NCI-H510A (cell line): ENCODE measurements around the gene TMTC2.

Experiments
- DNase-seq: peaks from one replicate; lab custom pipeline; 2025; lab: John Stamatoyannopoulos, UW

TMTC2 gene

GRCh38 chr12:82883394-82884355 lies 197.0 kb downstream of the TMTC2 start:
- no peak for DNase-seq

GRCh38 chr12:82886671-82887340 lies 200.1 kb downstream of the TMTC2 start:
- DNase-seq, result no peak

- DNase-seq, result no peak
Observed at GRCh38 chr12:82893896-82894295, 207.2 kb downstream of the TMTC2 start.

DNA sequence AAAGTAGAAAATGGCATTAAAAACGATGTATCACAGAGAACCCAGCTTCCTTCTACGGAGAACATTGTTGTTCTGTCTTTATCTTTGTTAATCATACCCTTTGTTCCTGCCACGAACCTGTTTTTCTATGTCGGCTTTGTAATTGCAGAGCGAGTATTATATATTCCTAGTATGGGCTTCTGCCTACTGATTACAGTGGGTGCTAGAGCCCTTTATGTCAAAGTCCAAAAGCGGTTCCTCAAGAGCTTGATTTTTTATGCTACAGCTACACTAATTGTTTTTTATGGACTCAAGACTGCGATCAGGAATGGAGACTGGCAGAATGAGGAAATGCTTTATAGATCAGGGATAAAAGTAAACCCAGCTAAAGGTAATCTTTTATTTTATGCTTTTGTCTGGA lies 209.6 kb downstream of the TMTC2 start:
- DNase-seq, result no peak

GRCh38 chr12:82896979-82897378 lies 210.3 kb downstream of the TMTC2 start:
- DNase-seq, result no peak

DNA sequence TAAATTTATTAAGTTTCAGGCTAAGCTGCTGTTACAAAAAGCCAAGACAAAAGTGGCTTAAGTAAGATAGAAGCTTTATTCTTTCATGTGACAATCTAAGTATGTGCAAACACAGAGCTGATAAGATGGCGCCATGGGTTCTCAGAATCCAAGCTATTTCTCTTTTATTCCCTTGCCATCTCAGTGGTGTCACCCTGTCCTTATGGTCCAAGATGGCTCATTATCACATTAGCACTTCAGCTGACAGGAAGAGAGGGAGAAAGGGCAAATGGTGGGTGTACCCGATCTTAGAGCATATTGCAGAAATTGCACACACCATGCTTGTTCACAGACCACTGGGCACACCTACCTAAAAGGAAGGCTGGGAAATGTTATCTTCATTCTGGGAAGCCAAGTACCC lies 211.7 kb downstream of the TMTC2 start:
- DNase-seq, result no peak

GRCh38 chr12:82904219-82904790 lies 217.6 kb downstream of the TMTC2 start:
- DNase-seq, result no peak

- DNase-seq, result no peak
Observed at GRCh38 chr12:82910246-82910893, 223.7 kb downstream of the TMTC2 start.

GRCh38 chr12:82912406-82912805 lies 225.7 kb downstream of the TMTC2 start:
- no peak for DNase-seq

- DNase-seq, result no peak
Observed at GRCh38 chr12:82919388-82920054, 232.8 kb downstream of the TMTC2 start.

- no peak for DNase-seq
Observed at GRCh38 chr12:82923935-82924334, 237.2 kb downstream of the TMTC2 start.

DNA sequence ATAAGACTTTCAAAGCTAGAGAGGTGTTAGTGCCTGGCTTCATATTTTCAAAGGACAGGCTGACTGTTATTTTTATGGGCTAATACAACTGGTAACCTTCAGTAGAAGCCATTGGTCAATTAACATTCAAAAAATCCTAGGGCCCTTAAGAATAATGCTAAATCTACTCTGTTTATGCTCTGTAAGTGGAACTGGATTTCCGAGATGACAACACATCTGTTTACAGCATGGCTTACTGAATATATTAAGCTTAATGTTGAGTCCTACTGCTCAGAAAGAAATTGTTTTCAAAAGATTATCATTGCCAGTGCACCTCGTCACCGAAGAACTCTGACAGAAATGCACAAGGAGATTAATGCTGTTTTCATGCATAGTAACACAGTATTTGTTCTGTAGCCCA lies 239.9 kb downstream of the TMTC2 start:
- DNase-seq, result no peak

- DNase-seq, result no peak
Observed at GRCh38 chr12:82930301-82930700, 243.6 kb downstream of the TMTC2 start.

GRCh38 chr12:82931349-82932116 lies 244.8 kb downstream of the TMTC2 start:
- DNase-seq, result no peak

DNA sequence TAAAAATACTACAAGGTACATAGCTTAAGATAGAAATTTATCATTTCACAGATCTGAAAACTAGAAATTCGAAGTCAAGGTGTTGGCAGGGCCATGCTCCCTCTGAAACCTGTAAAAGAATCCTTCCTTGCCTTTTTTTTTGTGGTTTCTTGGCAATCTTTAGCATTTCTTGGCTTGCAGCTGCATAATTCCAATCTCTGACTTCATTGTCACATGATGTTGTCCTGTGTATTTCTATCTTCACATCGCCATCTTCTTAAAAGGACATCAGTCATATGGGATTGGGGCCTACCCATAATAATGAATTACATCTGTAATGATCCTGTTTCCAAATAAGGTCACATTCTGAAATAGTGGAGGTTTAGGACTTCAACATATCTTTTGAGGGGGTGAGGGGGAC lies 250.4 kb downstream of the TMTC2 start:
- DNase-seq, result no peak

GRCh38 chr12:82942521-82942920 lies 255.8 kb downstream of the TMTC2 start:
- DNase-seq, result no peak

DNA sequence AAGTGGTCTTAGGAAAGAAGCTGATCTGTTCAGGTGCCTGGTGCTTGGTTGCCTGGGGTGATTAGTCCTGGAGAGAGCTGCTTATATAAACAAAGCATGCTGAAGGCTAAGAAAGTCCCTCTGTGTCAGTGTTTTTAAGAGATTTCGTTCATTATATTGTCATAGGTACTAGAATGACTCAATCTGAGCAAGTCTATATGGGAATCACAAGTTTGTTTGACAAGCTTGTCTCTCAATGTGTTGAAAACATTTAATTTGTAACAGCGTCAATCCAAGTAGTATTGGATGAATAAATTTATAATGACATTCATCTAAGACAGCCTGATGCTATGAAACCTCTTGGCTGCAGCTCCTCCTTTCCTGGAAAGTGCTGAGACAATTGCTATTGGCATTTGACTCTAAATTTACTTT lies 256.3 kb downstream of the TMTC2 start:
- DNase-seq, result no peak

DNA sequence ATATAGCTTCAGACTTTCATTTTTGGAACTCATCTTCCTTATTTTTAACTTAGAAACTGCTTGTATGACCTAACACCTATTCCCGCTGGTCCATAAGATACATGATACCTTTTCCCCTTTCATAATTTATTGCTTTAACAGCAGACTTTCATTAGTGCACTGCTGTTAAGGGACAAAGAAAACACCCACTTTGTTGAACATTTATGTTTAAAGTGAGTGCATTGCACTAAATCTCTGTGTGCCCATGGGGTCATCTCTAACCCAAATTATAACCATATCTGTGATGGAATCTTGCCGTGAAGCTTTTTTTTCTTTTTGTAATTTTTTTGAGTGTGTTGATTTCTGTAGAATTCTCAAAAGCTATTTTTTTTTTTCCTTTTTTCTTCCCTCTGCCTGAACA lies 261.8 kb downstream of the TMTC2 start:
- DNase-seq, result no peak

DNA sequence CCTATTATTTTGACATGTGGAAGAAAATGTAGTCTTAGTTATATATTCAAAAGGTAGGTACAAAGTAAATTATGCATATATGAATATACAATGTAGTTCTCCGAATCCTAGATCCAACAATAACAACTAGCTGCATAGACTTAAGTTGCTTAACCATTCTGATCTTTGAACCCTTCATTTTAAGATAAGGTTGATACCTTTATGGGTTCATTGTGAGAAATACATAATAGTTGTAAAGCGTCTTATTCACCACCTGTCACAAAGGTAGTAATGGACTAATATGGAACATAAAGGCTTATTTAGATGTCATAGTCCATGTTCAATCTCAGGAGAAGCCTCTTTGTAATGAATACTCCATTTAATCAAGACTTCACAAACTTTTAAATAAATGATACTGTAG lies 263.6 kb downstream of the TMTC2 start:
- no peak for DNase-seq

DNA sequence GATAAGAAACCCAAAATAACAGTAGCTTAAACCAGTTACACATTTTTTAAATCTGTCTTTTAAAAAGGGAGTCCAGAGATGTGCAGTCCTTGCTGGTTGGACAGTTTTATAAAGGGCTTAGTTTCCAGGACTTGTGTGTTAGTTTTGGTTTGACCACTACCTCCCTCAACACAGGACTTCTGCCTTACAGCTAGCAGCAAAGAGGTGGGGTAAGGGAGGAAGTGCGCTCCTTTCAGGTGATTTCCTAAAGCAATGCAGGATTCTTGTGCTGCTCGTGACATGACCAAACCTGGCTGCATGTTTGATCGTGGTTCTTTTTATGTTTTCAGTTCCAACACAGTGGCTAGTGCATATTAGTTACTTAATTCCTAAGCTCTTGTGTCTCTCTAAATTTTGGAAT lies 266.2 kb downstream of the TMTC2 start:
- no peak for DNase-seq

DNA sequence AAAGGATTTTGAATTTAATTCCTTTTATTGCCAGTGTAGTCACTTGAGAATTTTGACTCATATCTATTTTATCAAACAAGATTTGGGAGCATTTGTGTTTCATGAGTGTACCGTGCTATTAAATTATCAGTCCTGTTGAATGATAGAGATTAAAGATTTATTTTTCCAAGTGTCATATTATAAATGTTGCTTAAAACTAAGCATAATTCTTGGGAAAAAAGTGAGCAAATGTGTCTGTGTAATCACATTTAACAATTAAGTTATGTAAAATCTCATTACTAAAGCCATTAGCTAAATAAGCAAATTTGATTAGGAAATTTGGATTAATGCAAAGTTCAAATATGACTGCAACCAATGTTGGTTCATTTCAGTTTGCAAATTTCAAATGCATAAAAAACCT lies 266.7 kb downstream of the TMTC2 start:
- no peak for DNase-seq
